Colonic mucosa (tissue), 4 donors: ENCODE measurements around the gene PGBD5. TPM values are rescaled to one million over a fixed set of nuclear protein-coding genes. Genes with fewer than 3 reads are reported as not detected.

Experiments
- DNase-seq: peaks from one replicate; pipeline ENCODE4 v3.0.0-alpha.2; 2020
- H3K27ac ChIP-seq: fragments of 200-600 bp; one replicate; pipeline ENCODE4 v1.8.0; 2021
- H3K27me3 ChIP-seq: fragments of 200-600 bp; one replicate; pipeline ENCODE4 v1.8.0; 2021
- H3K36me3 ChIP-seq: fragments of 200-600 bp; one replicate; pipeline ENCODE4 v1.8.0; 2021
- H3K4me1 ChIP-seq: fragments of 200-600 bp; one replicate; pipeline ENCODE4 v1.8.0; 2021; ENCODE audit warnings: mild to moderate bottlenecking
- H3K4me3 ChIP-seq: fragments of 200-600 bp; one replicate; pipeline ENCODE4 v1.8.0; 2021
- H3K9ac ChIP-seq, 2 donors: one replicate each; pipeline ENCODE4 v1.7.0; 2013; ENCODE audit warnings: control low read depth in 2 of 2, low read depth in 2 of 2, low read length in 2 of 2
- H3K9me3 ChIP-seq: fragments of 200-600 bp; one replicate; pipeline ENCODE4 v1.8.0; 2021
- CTCF ChIP-seq: fragments of 200-600 bp; IDR thresholded peaks from one replicate; pipeline ENCODE4 v1.8.0; 2022; ENCODE audit warnings: antibody characterized with exemption, mild to moderate bottlenecking
- intact Hi-C: fragments of 100-400 bp; cut with DNase I; formaldehyde crosslinking; loops from one replicate; pipeline ENCODE4 v1.14.1; 2022
- total RNA-seq, 2 donors: library from RNA; stranded (reverse); fragmentation: NEBNext Ultra II Directional in 1 of 2; extraction: Animal tissue kit (Norgen Biotek cat#: 25700) in 1 of 2; gene quantifications; one replicate each; pipeline ENCODE4 v1.2.1, GENCODE V29; 2021
- donor health status: healthy.
- donor health status: DM: no; HTN: no; CAD: no.
- donor health status: DM: no; HTN: no; CAD: no.

Gene PGBD5
- total RNA-seq, 2 donors from 2014 or later = 6.4 to 14.8 TPM

- TF ChIP-seq CTCF = no peak
- H3K36me3 ChIP-seq = no peaks in the 10 kb centered on the region
- H3K4me3 ChIP-seq = no peak overlapping the region
- no peaks in the 10 kb centered on the region for H3K27me3 ChIP-seq
- H3K9ac ChIP-seq = no peak overlapping the region
- no peak for DNase-seq
- H3K4me1 ChIP-seq = no peaks in the 10 kb centered on the region
- no peaks in the 10 kb centered on the region for H3K9me3 ChIP-seq
- no peak overlapping the region for H3K27ac ChIP-seq
- intact Hi-C loops = no loop called here
These were observed 75.8 kb downstream of the PGBD5 start for GRCh38 chr1:230350208-230350921.

GRCh38 chr1:230349020-230349393, 77.1 kb downstream of the PGBD5 start:
- DNase-seq = no peak
- Histone ChIP-seq H3K9ac (no peak overlapping the region), H3K4me3 (no peak overlapping the region), H3K4me1 (no peaks in the 10 kb centered on the region), H3K36me3 (no peaks in the 10 kb centered on the region), H3K9me3 (no peaks in the 10 kb centered on the region), H3K27me3 (no peaks in the 10 kb centered on the region), H3K27ac (no peak overlapping the region)
- TF ChIP-seq CTCF = no peak
- intact Hi-C loops = no loop called here

- H3K4me1 ChIP-seq = no peaks in the 10 kb centered on the region
- DNase-seq = no peak
- no peaks in the 10 kb centered on the region for H3K27me3 ChIP-seq
- no peaks in the 10 kb centered on the region for H3K36me3 ChIP-seq
- intact Hi-C loops = no loop called here
- no peak overlapping the region for H3K27ac ChIP-seq
- H3K4me3 ChIP-seq = no peak overlapping the region
- no peak overlapping the region for H3K9ac ChIP-seq
- H3K9me3 ChIP-seq = no peaks in the 10 kb centered on the region
- no peak for TF ChIP-seq CTCF
These were observed 77.6 kb downstream of the PGBD5 start for GRCh38 chr1:230348386-230349019.

GRCh38 chr1:230347896-230348295, 78.2 kb downstream of the PGBD5 start:
- intact Hi-C loops = no loop called here

More at GRCh38 chr1:230347896-230348295, 78.2 kb downstream of the PGBD5 start:
- TF ChIP-seq CTCF = no peak
- Histone ChIP-seq H3K4me3 (no peak overlapping the region), H3K36me3 (no peaks in the 10 kb centered on the region), H3K9me3 (no peaks in the 10 kb centered on the region), H3K27me3 (no peaks in the 10 kb centered on the region), H3K27ac (no peak overlapping the region), H3K4me1 (no peaks in the 10 kb centered on the region), H3K9ac (no peak overlapping the region)
- DNase-seq = no peak
